Fibroblast of lung (primary cell): Measurements from ENCODE around the gene OR14I1. TPM values are rescaled to one million over a fixed set of nuclear protein-coding genes. Genes with fewer than 3 reads are reported as not detected.

Experiments used
- DNase-seq, 2 donors: peaks; one replicate each; pipeline versions ENCODE4 v3.0.0 to v3.0.0-alpha.2; 2010; ENCODE audit warnings: low read depth in 2 of 2
- H2AFZ ChIP-seq: 2 replicates; pipeline ENCODE4 v1.5.1; 2012; ENCODE audit warnings: low read length, control low read depth, inconsistent platforms
- H3K27ac ChIP-seq: 2 replicates; pipeline ENCODE4 v1.5.1; 2011; ENCODE audit warnings: low read length, control low read depth; ENCODE audit not compliant: insufficient read depth
- H3K27me3 ChIP-seq: 2 replicates; pipeline ENCODE4 v1.5.1; 2011; ENCODE audit warnings: mild to moderate bottlenecking, low read length; ENCODE audit not compliant: control insufficient read depth, insufficient read depth
- H3K36me3 ChIP-seq: 2 replicates; pipeline ENCODE4 v1.5.1; 2011; ENCODE audit warnings: low read length; ENCODE audit not compliant: control insufficient read depth, insufficient read depth
- H3K4me1 ChIP-seq: 2 replicates; pipeline ENCODE4 v1.5.1; 2011; ENCODE audit warnings: low read length; ENCODE audit not compliant: control insufficient read depth, insufficient read depth; ENCODE audit errors: extremely low read depth
- H3K4me2 ChIP-seq: 2 replicates; pipeline ENCODE4 v1.5.1; 2011; ENCODE audit warnings: low read length, control low read depth; ENCODE audit not compliant: insufficient read depth; ENCODE audit errors: extremely low read depth
- H3K4me3 ChIP-seq, 4 experiments: fragments of 200-600 bp in 1 of 4; sonication (generic) in 1 of 4; replicated peaks in 1 of 4; 2 replicates each; pipeline ENCODE4 v1.5.1; 2011 to 2016; ENCODE audit warnings: low read length in 4 of 4, low read depth in 3 of 4, mild to moderate bottlenecking in 3 of 4, control low read depth in 2 of 4, inconsistent platforms in 1 of 4, mixed read lengths in 1 of 4; ENCODE audit not compliant: insufficient read depth in 1 of 4; ENCODE audit errors: control extremely low read depth in 1 of 4
- H3K79me2 ChIP-seq: 2 replicates; pipeline ENCODE4 v1.5.1; 2012; ENCODE audit warnings: mild to moderate bottlenecking, low read length, inconsistent platforms; ENCODE audit not compliant: control insufficient read depth, insufficient read depth
- H3K9ac ChIP-seq: 2 replicates; pipeline ENCODE4 v1.5.1; 2011; ENCODE audit warnings: mild to moderate bottlenecking, low read length, control low read depth; ENCODE audit not compliant: insufficient read depth
- H3K9me3 ChIP-seq: 2 replicates; pipeline ENCODE4 v1.5.1; 2012; ENCODE audit warnings: low read depth, low read length; ENCODE audit not compliant: control insufficient read depth, insufficient read depth
- H4K20me1 ChIP-seq: 2 replicates; pipeline ENCODE4 v1.5.1; 2011; ENCODE audit warnings: low read length; ENCODE audit not compliant: control insufficient read depth, insufficient read depth; ENCODE audit errors: extremely low read depth
- CTCF ChIP-seq, 2 donors: IDR thresholded peaks in 1 of 2; conservative IDR thresholded peaks in 1 of 2; 1 replicate in 1 of 2; 2 replicates in 1 of 2; pipeline ENCODE4 v1.5.1; 2011 to 2012; ENCODE audit warnings: low read length in 2 of 2, control low read depth in 1 of 2, inconsistent platforms in 1 of 2, low read depth in 1 of 2, mild to moderate bottlenecking in 1 of 2
- EZH2 ChIP-seq: IDR thresholded peaks from 2 replicates; pipeline ENCODE4 v1.5.1; 2012; ENCODE audit warnings: low read length, control low read depth, mild to moderate bottlenecking; ENCODE audit errors: missing control alignments
- polyA plus RNA-seq, 2 donors: library from polyadenylated mRNA; depleted of rRNA in 1 of 2; stranded (reverse) in 1 of 2; unstranded in 1 of 2; fragments of >200 nt; gene quantifications; 2 replicates each; pipeline ENCODE4 v1.2.1, GENCODE V29; 2011 to 2012; ENCODE audit warnings: missing spikeins in 1 of 2
- total RNA-seq: library from RNA; depleted of rRNA; stranded (reverse); fragments of >200 nt; gene quantifications from 2 replicates; pipeline ENCODE4 v1.2.1, GENCODE V29; 2014

Gene OR14I1
- total and polyA plus RNA-seq, 2 donors (not counting 1 experiment from before 2014, with no cell fraction given), result not detected

- no peak overlapping the region for H2AFZ ChIP-seq
- no peak overlapping the region for H3K4me2 ChIP-seq
- no peaks in the 10 kb centered on the region for H3K4me1 ChIP-seq
- no peaks in the 10 kb centered on the region for H3K27me3 ChIP-seq
- H3K9ac ChIP-seq, result no peak overlapping the region
- H3K9me3 ChIP-seq, result no peaks in the 10 kb centered on the region
- no peak for TF ChIP-seq CTCF (conservative IDR thresholded peaks at IDR 0.05 in 1 of 2, IDR thresholded peaks at IDR 0.05 in 1 of 2; ENCODE audit: low read depth in 1 of 2, low read length in 2 of 2)
- TF ChIP-seq EZH2, result no peak
- H3K27ac ChIP-seq, result no peak overlapping the region
- no peaks in the 10 kb centered on the region for H3K79me2 ChIP-seq
- no peak for DNase-seq
- no peaks in the 10 kb centered on the region for H4K20me1 ChIP-seq
- no peaks in the 10 kb centered on the region for H3K36me3 ChIP-seq
- H3K4me3 ChIP-seq, result no peak overlapping the region
These were observed 6.3 kb downstream of the OR14I1 start for GRCh38 chr1:248696261-248696660.

DNA sequence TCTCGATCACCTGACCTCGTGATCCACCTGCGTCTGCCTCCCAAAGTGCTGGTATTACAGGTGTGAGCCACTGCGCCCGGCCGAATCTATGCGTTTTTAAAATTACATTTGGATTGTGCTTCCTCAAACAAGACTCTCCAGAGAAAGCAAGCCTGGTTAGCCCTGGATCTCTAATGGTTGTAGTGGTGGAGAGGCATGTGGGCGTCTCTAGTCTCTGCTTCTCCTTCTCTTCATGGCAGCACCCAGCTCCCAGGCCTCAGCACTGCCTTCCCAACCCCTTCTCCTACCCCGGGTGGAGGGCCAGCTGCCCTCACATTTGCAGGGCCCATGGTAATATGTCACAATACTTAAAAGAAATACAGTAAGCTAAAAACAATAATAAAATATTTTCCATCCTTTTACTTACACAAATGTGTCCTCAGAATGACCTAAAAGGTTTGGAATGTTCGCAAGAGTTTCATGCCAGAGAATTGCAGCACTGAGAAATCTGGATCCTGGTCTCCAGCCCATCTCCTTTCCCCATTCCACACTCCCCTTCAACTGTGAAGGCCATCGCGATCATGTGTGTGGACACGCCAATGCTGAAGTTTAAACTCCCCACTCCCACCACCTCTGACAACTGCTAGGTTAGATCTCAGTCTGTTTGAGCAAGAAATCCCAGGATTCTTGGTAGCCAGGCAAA lies 7.0 kb downstream of the OR14I1 start:
- no peak overlapping the region for H3K9ac ChIP-seq
- H3K4me2 ChIP-seq, result no peak overlapping the region
- H3K27me3 ChIP-seq, result no peaks in the 10 kb centered on the region
- no peaks in the 10 kb centered on the region for H3K4me1 ChIP-seq
- no peaks in the 10 kb centered on the region for H4K20me1 ChIP-seq
- H2AFZ ChIP-seq, result no peak overlapping the region
- no peak overlapping the region for H3K27ac ChIP-seq
- no peak for DNase-seq
- H3K36me3 ChIP-seq, result no peaks in the 10 kb centered on the region
- H3K4me3 ChIP-seq, result no peak overlapping the region
- H3K79me2 ChIP-seq, result no peaks in the 10 kb centered on the region
- no peaks in the 10 kb centered on the region for H3K9me3 ChIP-seq
- TF ChIP-seq CTCF (conservative IDR thresholded peaks at IDR 0.05 in 1 of 2, IDR thresholded peaks at IDR 0.05 in 1 of 2; ENCODE audit: low read depth in 1 of 2, low read length in 2 of 2) (no peak), EZH2 (no peak)

- Histone ChIP-seq H3K4me3 (no peak overlapping the region), H3K4me1 (no peaks in the 10 kb centered on the region), H3K9ac (no peak overlapping the region), H3K36me3 (no peaks in the 10 kb centered on the region), H3K9me3 (no peaks in the 10 kb centered on the region), H3K4me2 (no peak overlapping the region), H2AFZ (no peak overlapping the region), H3K79me2 (no peaks in the 10 kb centered on the region), H4K20me1 (no peaks in the 10 kb centered on the region), H3K27ac (no peak overlapping the region), H3K27me3 (no peaks in the 10 kb centered on the region)
- DNase-seq, result no peak
- TF ChIP-seq CTCF (conservative IDR thresholded peaks at IDR 0.05 in 1 of 2, IDR thresholded peaks at IDR 0.05 in 1 of 2; ENCODE audit: low read depth in 1 of 2, low read length in 2 of 2) (no peak), EZH2 (no peak)
These were observed 10.9 kb downstream of the OR14I1 start for GRCh38 chr1:248691567-248692155.
